ENCODE data around the gene AHDC1.

The AHDC1 gene

GRCh38 chr1:27550510-27551169 lies 53.3 kb downstream of the AHDC1 start:
- no peak for TF ChIP-seq CTCF (IDR thresholded peaks at IDR 0.05)
- H3K27ac ChIP-seq = peak overlapping the region in 1 of 2 donors; percentile 49
- DNase-seq (ENCODE audit: low spot score) = no peak
- H3K4me3 ChIP-seq = no peak overlapping the region

GRCh38 chr1:27549807-27550408 lies 54.0 kb downstream of the AHDC1 start:
- Histone ChIP-seq H3K27ac (no peak overlapping the region), H3K4me3 (no peak overlapping the region)
- DNase-seq (ENCODE audit: low spot score) = no peak
- TF ChIP-seq CTCF (IDR thresholded peaks at IDR 0.05) = no peak

GRCh38 chr1:27548858-27549719 lies 54.9 kb downstream of the AHDC1 start:
- no peak overlapping the region for H3K27ac ChIP-seq
- no peak for TF ChIP-seq CTCF (IDR thresholded peaks at IDR 0.05)
- DNase-seq (ENCODE audit: low spot score) = no peak
- H3K4me3 ChIP-seq = no peak overlapping the region

GRCh38 chr1:27548136-27548853 lies 55.6 kb downstream of the AHDC1 start:
- no peak overlapping the region for H3K27ac ChIP-seq
- DNase-seq (ENCODE audit: low spot score) = no peak
- H3K4me3 ChIP-seq = no peak overlapping the region
- TF ChIP-seq CTCF (IDR thresholded peaks at IDR 0.05) = no peak

GRCh38 chr1:27547220-27548116 lies 56.5 kb downstream of the AHDC1 start:
- DNase-seq (ENCODE audit: low spot score) = no peak
- no peak for TF ChIP-seq CTCF (IDR thresholded peaks at IDR 0.05)
- Histone ChIP-seq H3K27ac (peak overlapping the region in 1 of 2 donors; percentile 77), H3K4me3 (no peak overlapping the region)

GRCh38 chr1:27545876-27546275 lies 58.1 kb downstream of the AHDC1 start:
- Histone ChIP-seq H3K4me3 (no peak overlapping the region), H3K27ac (peak overlapping the region; percentile 64 to 77)
- TF ChIP-seq CTCF (IDR thresholded peaks at IDR 0.05) = no peak
- no peak for DNase-seq (ENCODE audit: low spot score)
